ENCODE measurements around the gene GIMAP1.
A peak's percentile ranks its signal among the peaks of the same experiment; 100 is the strongest.
"Not testable (repeated sequence)": the region's sequence is repeated elsewhere in the genome, so short reads cannot be mapped to it uniquely, and the experiment has no call there.

GIMAP1 gene

DNA sequence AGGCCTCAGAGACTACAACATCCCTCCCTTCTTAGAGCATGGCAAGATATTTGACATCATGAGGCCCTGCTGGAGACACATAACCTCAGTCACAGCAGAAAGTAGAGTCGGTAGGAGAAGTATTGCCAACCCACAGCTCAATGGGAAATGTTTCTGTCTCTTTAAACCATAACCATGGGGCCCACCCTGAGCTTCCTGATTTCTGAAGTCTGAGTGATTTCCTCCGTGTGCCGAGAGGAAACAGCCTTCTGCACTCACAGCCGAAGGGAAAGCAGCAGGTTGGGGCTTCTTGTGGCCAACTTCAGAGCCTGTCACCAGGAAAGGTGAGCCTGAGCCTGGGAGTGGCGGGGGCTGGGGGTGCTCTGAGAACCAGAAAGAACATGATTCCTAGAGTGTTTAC, at the start of gene GIMAP1:
Gene GIMAP1, plus strand, starts transcription at position 246 of the 400 bp plus-strand sequence. CDS start 2,435 bp downstream, outside the sequence.
- DNase-seq (ENCODE audit: low spot score), result no peak

DNA sequence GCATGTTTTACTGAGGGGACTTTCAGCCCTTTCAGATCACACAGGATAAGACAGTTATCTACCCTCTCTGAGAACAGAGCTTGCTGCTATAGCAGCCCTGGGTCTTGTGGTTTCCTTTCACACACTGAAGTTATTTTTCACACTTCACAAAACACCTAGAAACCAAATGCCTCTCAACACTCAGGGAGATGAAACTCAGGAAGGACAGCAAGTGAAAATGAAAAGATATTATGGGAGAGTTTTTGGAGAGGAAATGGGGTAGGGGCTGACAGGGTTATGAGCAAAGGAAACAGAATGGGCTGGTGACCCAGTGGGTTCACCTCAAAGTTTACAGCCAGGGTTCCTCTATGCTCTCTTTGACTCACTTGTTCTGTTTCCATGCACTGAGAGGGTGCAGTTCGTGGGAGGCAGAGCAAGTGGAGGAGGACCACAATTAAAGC, 47.9 kb upstream of the GIMAP1 start:
- no peak for DNase-seq (ENCODE audit: low spot score)

DNA sequence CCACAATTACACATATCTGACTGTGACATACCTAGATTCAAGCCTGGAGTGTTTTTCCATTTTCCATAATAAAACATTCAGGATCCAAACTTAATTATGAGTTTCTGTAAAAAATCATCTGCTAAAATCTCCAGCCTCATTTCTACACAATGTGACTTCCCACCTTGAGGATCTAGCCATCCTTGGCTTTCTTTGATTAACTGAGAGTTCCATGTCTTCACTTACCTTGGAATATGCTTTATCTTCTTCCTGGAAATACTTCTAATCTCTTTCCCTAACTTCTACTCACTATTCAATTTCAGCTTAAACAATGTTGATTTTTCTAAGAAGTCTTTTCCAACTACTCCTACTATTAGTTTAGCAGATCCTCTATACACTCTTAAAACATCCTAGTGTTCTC, 47.4 kb upstream of the GIMAP1 start:
- no peak for DNase-seq (ENCODE audit: low spot score)

DNA sequence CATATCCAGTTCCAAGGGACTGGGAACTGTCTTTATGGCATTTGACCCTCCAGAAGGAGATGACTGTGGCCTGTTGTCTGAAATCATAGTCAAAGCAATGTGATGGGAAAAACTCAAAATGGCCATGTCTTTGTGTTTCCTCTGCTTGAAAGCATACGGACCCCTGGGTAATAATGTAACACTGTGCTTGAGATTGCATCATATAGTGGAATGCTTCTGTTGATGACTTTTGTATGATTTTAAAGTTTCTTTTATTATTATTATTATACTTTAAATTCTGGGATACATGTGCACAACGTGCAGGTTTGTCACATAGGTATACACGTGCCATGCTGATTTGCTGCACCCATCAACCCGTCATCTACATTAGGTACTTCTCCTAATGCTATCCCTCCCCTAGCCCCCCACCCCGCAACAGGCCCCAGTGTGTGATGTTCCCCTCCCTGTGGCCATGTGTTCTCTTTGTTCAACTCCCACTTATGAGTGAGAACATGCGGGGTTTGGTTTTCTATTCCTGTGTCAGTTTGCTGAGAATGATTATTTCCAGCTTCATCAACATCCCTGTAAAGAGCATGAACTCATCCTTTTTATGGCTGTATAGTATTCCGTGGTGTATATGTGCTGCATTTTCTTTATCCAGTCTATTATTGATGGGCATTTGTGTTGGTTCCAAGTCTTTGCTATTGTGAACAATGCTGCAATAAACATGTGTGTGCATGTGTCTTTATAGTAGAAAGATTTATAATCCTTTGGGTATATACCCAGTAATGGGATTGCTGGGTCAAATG, 44.4 kb upstream of the GIMAP1 start:
- DNase-seq (ENCODE audit: low spot score), result not testable (repeated sequence)

DNA sequence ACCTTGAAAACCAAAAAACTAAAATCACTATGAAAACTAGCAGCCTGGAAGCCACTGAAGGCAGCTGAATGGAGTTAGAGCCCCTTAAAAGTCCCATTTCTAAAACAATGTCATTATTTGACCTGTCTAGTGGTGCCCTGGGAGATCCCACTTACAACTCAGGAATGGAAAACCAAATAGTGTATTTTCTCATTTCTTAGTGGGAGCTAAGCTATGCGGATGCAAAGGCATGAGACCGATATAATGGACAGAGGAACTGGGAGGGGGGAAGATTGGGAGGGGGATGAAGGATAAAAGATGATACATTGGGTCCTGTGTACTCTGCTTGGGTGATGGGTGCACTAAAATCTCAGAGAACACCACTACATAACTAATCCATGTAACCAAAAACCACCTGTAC, 40.7 kb upstream of the GIMAP1 start:
- DNase-seq (ENCODE audit: low spot score), result no peak

DNA sequence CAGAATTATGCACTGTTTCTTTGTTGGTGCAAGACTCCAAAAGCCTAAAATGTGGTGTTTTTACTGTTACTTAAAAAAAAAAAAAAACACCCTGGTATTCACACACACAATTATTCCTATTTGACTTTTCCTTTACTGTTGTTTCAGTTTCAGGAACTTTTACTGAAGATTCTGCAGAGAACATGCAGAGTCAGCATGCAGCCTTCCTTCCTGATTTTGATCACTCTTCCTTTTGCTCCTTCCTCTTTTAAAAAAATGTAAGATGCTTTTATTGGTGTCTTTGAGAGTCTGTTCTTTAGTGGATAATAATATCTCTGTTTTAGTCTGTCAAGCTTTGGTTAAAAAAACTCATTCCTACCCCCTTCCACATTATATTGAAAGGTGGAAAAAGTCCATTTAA, 40.1 kb upstream of the GIMAP1 start:
- not testable (repeated sequence) for DNase-seq (ENCODE audit: low spot score)

DNA sequence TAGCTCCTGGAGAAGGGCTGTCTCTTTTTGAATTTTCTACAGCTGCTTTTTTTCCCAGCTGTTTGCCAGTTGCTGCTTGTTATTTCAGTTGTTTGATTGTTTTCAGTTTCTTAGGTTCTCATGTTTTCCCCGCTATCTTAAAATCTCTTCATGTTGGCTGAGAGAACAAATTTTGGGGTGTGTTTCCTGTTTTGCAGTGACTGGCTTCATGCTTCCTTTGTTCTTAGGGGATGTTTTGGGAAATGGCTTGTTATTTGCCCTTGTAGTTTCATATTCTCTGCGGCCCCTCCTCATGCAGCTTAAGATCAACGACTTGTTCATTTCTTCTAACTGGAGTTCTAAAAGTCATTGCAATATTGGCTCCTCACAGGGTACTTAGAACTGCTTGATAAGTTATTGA, 39.6 kb upstream of the GIMAP1 start:
- not testable (repeated sequence) for DNase-seq (ENCODE audit: low spot score)

DNA sequence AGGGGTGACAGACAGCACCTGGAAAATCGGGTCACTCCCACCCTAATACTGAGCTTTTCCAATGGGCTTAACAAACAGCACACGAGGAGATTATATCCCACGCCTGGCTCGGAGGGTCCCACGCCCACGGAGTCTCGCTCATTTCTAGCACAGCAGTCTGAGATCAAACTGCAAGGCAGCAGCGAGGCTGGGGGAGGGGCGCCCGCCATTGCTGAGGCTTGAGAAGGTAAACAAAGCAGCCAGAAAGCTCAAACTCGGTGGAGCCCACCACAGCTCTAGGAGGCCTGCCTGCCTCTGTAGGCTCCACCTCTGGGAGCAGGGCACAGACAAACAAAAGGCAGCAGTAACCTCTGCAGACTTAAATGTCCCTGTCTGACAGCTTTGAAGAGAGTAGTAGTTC, 37.8 kb upstream of the GIMAP1 start:
- DNase-seq (ENCODE audit: low spot score), result not testable (repeated sequence)

DNA sequence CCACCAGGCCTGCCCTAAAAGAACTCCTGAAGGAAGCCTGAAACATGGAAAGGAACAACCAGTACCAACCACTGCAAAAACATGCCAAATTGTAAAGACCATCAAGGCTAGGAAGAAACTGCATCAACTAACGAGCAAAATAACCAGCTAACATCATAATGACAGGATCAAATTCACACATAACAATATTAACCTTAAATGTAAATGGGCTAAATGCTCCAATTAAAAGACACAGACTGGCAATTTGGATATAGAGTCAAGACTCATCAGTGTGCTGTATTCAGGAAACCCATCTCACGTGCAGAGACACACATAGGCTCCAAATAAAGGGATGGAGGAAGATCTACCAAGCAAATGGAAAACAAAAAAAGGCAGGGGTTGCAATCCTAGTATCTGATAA, 36.0 kb upstream of the GIMAP1 start:
- DNase-seq (ENCODE audit: low spot score), result not testable (repeated sequence)

DNA sequence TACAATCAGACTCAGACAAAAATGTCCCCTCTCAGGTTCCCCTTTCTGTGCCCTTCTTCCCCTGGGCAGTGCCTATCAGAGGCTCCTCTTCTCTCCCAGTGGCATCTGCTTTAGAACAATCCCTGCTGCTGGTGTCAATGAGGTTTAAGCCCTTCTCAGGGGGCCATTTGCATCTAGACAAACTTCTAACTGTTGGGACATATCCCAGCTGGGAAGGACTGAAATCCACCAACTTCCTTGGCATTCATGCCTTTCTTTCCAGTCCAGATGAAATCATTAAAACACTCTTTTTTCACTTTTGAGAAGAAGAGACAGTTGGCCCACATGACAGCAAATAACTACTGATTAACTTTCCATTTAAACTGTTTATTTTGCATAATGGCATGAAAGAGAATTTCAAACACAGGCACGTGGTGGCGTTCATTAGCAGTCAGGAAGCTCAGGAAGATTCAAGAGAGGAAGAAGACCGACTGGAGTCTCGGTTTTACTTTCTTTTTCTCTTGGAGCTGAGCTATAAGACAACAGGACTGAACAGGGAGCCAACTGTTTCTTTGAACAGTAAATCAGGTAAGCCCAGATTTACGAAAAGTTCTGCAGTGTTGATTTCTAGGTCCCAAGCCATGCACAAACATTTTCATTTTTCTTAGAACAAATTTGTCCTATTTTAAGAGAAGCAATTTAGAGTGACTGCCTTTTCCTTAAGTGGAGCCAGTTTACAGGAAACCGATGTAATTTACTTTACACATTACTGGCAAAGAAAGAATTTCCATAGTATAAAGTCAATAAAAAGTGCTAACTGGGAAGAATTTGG, 31.0 kb upstream of the GIMAP1 start, which contains the start of gene GIMAP2:
Gene GIMAP2, plus strand, starts transcription at position 488 of the 811 bp plus-strand sequence. CDS start 1,354 bp downstream, outside the sequence.
- DNase-seq (ENCODE audit: low spot score), result peak; percentile 34

DNA sequence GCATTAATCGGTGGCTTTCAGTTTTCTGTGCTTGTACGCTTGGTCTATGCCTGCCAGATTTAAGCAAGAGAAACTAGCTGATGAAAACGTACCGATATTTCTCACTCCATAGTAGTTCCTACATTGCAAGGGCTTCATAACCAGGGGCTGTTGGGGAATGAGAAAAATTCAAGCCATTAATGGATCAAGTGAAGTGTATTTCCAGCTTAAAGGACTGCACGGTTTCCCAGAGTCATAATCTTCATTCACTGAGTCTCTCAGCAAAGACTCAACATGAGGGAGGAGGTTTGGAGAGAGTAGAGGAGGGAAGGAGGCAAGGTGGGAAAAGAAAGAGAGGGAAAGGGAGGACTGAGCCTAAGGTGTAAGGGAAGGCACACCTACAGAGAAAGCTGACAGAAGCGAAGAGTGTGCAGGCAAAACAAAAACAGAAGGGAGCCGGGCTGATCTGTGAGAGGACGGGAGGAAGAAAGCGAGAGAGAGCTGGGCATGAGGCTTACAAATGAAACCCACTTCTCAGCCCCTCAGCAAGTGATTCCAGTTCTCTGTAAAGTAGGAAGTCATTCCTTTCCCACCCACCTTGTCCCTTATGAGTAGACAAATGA, 30.3 kb upstream of the GIMAP1 start:
- DNase-seq (ENCODE audit: low spot score), result no peak

DNA sequence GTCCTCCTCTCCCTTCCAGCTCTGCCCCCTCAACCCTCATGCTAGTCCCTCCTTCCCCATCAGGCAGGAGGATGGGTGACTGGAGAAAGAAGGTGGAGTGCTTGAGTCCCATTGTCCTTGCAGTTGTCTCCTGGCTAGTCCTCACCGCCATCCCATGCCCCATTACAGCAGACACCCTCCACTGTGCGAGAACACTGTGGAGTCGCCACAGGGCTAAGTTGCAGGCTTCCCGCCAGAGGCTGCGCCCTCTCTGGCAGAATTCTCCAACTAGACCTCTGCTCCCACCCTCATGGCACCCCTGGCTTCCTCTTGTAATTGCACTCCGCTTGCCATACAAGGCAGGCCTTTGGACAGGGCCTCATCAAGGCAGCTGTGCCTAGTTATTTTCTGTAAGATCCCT, 27.8 kb upstream of the GIMAP1 start:
- DNase-seq (ENCODE audit: low spot score), result no peak

DNA sequence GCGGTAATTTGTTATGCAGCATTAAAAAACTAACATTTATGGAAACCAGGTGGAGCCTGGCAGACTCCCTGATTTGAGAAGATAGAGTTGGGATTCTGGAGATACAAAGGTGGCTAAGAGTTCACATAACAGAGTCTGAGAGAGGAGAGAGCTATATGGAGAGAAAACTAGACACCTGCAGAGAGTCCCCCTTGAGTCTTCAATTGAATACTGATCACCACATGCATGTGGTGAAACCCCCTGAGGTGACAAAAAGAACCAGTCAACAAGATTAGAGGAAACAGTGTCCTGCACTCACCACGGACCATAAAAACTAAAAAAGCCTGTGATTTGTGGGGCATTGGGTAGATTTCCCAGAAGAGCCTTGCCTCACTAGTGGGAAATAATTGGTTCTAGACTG, 20.8 kb upstream of the GIMAP1 start:
- DNase-seq (ENCODE audit: low spot score), result no peak

DNA sequence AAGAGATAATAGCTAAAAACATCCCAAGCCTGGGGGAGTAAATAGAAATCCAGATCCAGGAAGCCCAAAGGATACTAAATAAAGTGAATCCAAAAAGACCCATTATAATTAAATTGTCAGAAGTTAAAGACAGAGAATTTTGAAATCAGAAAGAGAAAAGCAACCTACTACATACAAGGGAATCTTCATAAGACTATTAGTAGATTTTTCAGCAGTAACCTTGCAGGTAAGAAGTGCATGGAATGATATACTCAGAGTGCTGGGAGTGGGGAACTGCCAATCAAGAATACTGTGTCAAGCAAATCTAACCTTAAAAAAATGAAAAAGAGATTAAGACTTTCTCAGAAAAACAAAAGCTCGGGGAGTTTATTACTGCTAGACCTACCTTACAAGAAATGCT, 13.2 kb upstream of the GIMAP1 start:
- DNase-seq (ENCODE audit: low spot score), result no peak

DNA sequence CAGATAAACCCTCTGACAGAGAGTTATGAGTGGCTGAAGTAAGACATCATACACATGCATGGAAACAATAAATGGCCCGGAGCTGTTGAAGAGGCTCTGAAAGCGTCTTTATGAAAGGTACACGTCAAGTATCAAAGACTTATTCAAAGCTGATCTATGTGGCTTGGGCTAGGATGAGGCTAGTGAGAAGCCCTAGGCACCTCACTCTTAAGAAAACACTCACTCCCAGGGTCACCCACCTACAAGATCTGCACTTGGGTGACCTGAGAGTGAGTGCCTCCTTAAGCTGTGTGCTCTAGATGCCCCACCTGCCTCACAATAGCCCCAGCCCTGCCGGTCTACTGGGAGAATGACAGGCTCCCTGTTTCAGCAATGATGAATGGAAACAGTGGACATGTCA, 1.1 kb upstream of the GIMAP1 start:
- DNase-seq (ENCODE audit: low spot score), result no peak

DNA sequence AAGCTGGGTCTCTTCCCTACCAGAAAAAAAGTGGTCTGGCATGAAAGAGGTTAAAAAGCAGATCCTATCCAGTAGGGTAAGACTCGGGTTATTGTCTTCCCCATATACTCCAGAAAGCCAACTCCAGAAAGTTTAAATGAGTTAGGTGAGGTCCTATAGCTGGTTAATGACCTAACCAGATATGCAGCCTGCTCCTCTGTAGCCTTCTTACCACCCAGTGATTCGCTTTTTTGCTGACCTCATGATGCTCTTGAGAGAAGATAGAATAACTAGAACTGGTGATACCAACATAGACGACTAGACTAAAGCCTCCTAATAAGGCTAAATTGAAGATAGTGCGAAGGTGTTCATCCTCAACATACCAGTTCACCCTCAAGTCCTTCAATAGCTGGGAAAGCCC, 675 bp upstream of the GIMAP1 start:
- no peak for DNase-seq (ENCODE audit: low spot score)

DNA sequence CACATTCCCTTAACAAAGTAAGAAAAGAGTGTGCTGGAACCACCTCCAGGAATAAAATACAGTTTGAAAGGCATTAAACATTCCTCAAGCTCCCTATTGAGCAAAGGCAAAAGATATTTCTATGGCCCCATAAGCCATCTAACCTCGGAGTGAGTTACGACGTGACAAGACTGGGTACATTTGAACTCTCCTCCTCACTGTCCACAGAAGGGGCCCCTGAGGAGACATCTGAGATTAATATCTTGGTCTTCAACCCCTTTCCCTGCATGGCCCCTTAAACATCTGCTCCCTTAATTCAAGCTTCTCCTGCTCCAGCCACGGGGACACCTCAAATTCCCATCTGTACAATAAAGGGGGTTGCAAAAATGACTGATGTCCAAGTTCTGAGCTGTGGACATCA, 526 bp downstream of the GIMAP1 start:
- no peak for DNase-seq (ENCODE audit: low spot score)

DNA sequence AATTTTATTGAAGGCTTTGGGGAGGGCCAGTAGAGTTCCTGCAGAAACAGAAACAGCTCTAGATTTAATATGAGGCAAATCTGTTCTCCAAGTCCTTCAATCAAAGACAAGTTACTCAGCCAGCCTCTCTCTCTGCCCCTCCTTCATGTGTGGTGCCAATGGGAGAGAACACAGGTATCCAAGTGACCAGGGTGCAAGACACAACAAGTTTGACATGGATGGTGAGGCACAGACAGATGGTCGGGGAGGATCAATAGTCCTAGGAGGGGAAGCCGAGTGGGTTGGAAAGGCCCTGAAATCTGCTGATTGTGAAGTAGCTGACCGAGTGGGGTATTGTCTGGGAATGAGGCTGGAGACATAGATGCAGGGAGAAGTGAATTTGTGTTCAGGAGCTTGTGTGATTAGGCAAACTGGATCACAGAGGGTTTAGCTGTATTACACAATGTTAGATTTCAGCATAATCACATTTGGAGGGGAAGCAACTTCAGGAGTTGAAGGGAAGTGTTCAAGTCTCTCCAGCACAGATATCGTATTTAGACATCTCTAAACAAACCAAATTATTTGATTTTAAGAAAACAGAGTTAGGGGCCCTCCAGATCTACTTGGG, 1.5 kb downstream of the GIMAP1 start:
- DNase-seq (ENCODE audit: low spot score), result no peak

DNA sequence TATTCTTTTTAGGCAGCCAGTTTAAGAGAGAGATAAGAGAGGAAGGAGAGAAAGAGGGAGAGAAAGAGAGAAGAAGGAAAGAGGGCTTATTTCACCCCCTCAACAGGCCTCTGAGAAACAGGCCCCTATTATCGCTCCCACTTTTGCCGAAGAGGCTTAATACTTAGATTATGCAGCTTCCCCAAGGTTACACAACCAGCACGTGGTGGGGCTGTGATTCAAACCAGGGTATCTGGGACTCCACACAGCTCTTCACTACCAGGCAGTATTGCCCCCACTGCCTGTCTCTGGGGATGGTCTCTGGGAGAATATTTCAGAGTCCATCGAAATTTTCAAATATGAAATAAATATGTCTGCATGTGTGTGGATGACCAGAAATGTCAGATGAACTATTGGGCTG, 3.0 kb downstream of the GIMAP1 start:
- DNase-seq (ENCODE audit: low spot score), result no peak

DNA sequence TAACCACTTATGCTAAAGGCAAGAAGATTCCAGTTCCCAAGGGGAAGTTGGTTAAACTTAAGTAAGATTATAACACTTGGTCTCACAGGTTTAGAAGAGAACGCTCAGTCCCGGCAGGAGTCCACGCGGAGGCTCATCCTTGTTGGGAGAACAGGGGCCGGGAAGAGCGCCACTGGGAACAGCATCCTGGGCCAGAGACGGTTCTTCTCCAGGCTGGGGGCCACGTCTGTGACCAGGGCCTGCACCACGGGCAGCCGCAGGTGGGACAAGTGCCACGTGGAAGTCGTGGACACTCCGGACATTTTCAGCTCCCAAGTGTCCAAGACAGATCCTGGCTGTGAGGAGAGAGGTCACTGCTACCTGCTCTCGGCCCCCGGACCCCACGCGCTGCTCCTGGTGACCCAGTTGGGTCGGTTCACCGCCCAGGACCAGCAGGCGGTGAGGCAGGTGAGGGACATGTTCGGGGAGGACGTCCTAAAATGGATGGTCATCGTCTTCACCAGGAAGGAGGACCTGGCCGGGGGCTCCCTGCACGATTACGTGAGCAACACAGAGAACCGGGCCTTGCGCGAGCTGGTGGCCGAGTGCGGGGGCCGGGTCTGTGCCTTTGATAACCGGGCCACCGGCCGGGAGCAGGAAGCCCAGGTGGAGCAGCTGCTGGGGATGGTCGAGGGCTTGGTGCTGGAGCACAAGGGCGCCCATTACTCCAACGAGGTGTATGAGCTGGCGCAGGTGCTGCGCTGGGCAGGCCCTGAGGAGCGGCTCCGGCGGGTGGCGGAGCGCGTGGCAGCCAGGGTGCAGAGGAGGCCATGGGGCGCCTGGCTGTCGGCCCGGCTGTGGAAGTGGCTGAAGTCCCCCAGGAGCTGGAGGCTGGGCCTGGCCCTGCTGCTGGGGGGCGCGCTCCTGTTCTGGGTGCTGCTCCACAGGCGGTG, 3.8 kb downstream of the GIMAP1 start:
- DNase-seq (ENCODE audit: low spot score), result no peak

DNA sequence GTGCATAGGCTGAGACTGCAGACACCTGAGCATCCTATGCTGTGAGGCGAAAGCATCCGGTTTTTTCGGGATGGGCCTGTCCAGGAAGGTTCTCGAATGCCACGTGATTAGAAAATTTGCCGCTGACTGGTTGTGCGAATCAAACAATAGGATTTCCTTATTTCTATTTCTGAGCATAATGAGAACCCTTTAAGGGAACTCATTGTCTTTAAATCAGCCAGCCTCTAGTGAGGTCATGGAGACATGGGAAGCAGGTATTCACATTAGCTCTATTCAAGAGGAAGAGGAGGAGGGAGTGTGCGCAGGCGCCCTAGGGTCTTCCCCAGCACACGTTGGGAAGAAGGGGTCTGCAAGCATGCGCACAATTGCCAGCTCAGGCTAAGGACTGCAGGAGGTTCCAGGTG, 5.6 kb downstream of the GIMAP1 start:
- no peak for DNase-seq (ENCODE audit: low spot score)
